GM12891 (cell line): ENCODE measurements around the gene HLCS.
"Not testable (repeated sequence)": the region's sequence is repeated elsewhere in the genome, so short reads cannot be mapped to it uniquely, and the experiment has no call there.

Experiments used
- PAX5 ChIP-seq: IDR thresholded peaks from 2 replicates; pipeline ENCODE4 v1.6.1; 2011; ENCODE audit warnings: low read length, moderate library complexity, mild to moderate bottlenecking; ENCODE audit not compliant: insufficient read depth, severe bottlenecking
- POLR2A ChIP-seq: IDR thresholded peaks from 2 replicates; pipeline ENCODE4 v1.6.1; 2011; ENCODE audit warnings: low read depth, low read length, control low read depth
- POLR2AphosphoS5 ChIP-seq: IDR thresholded peaks from 2 replicates; pipeline ENCODE4 v1.6.1; 2011; ENCODE audit warnings: low read depth, low read length, control low read depth
- POU2F2 ChIP-seq: IDR thresholded peaks from 2 replicates; pipeline ENCODE4 v1.6.1; 2011; ENCODE audit warnings: low read depth, mild to moderate bottlenecking, control low read depth, low read length, moderate library complexity
- SPI1 ChIP-seq: IDR thresholded peaks from 2 replicates; pipeline ENCODE4 v1.6.1; 2011; ENCODE audit warnings: low read depth, low read length, control low read depth
- TAF1 ChIP-seq: IDR thresholded peaks from 2 replicates; pipeline ENCODE4 v1.6.1; 2011; ENCODE audit warnings: low read depth, low read length, control low read depth

DNA sequence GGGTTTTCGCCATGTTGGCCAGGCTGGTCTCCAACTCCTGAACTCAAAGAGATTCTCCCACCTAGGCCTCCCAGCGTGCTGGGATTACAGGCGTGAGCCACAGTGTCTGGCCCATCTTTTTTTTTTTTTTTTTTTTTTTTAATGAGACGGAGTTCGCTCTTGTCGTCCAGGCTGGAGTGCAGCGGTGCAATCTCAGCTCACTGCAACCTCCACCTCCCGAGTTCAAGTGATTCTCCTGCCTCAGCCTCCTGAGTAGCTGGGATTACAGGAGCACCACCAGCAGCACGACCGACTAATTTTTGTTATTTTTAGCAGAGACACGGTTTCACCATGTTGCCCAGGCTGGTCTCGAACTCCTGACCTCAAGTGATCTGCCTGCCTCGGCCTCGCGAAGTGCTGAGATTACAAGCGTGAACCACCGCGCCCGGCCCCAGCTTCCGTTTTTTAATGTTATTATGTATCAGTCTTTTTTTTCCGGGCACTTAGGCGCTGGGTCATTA is 22.8 kb upstream of the HLCS start:
- TF ChIP-seq POLR2A, PAX5, POLR2AphosphoS5, TAF1, POU2F2, SPI1: not testable (repeated sequence)
